B cell (primary cell): ENCODE data around the gene GALNT17.

ENCODE experiments used
- CTCF ChIP-seq: fragments of 200-600 bp; IDR thresholded peaks from one replicate; pipeline ENCODE4 v1.8.0; 2022; ENCODE audit warnings: antibody characterized with exemption, mild to moderate bottlenecking
- EZH2 ChIP-seq: IDR thresholded peaks from 2 replicates; pipeline ENCODE4 v1.6.1; 2012; ENCODE audit warnings: borderline replicate concordance, low read depth, mild to moderate bottlenecking, moderate library complexity, low read length; ENCODE audit not compliant: insufficient read depth, poor library complexity, severe bottlenecking

DNA sequence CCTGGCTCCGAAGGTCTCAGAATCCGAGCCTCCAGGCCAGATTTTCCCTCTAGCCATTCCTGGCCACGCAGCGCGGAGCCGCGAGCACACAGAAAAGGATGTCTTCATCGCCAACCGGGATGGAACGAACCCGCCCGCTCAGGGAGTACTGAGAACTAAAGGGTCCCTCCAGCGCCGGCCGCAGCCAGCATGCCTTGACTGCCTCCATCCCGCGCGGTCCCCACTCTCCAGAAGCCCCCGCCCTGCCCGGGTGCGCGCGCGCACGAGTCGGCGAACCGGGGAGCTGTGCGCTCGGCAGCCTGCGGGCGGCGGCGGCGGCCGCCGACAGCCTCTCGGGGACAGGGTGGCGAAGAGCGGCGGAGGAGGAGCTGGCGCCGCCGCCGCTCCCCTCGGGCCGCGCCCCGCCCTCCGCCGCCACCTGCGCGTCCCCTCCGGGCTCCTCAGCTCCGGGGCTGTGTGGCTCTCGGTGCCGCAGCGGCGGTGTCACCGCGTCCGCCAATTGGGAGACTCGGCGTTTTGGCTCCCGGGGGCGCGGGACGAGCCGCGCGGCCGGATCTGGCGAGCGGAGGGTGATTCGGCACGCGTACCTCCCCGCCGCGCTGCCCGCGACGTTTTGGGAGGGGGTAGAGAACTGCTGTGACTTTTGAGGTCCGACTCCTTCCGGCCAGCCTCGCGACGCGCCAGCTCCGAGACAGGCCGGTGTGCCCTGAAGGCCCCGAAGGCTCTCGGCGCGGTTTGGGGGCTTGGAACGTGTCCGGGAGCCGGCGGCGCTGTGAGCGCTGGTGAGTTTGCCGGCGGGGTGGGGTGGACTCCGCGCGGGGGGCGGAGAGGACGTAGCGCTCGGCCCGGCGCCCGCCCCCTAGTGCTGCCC, 453 bp upstream of the GALNT17 start:
- TF ChIP-seq CTCF (no peak), EZH2 (no peak)
